Heart right ventricle (tissue), 16 donors: ENCODE data around the gene CYP2W1. TPM values are rescaled to one million over a fixed set of nuclear protein-coding genes. Genes with fewer than 3 reads are reported as not detected.
A peak's percentile ranks its signal among the peaks of the same experiment; 100 is the strongest.

Source experiments
- ATAC-seq, 8 donors: fragments of 200-7000 bp; cut with Tn5 transposase; one replicate each; pipeline ENCODE4 v1.9.1; 2020; ENCODE audit warnings: mild to moderate bottlenecking in 8 of 8, moderate library complexity in 8 of 8, moderate number of reproducible peaks in 1 of 8
- DNase-seq, 2 donors: peaks; one replicate each; pipeline ENCODE4 v3.0.0-alpha.2; 2020
- H3K27ac ChIP-seq, 10 donors: fragments of 200-600 bp; sonication (generic) in 2 of 10; one replicate each; pipeline versions ENCODE4 v1.5.0 to v1.8.0; 2020 to 2022; ENCODE audit warnings: mild to moderate bottlenecking in 3 of 10
- H3K27me3 ChIP-seq, 7 donors: fragments of 200-600 bp; one replicate each; pipeline ENCODE4 v1.8.0; 2021 to 2022; ENCODE audit warnings: mild to moderate bottlenecking in 2 of 7
- H3K36me3 ChIP-seq, 9 donors: fragments of 200-600 bp; sonication (generic) in 1 of 9; one replicate each; pipeline versions ENCODE4 v1.5.0 to v1.8.0; 2020 to 2022; ENCODE audit warnings: mild to moderate bottlenecking in 2 of 9
- H3K4me1 ChIP-seq, 9 donors: fragments of 200-600 bp; sonication (generic) in 1 of 9; one replicate each; pipeline versions ENCODE4 v1.5.0 to v1.8.0; 2020 to 2022; ENCODE audit warnings: mild to moderate bottlenecking in 4 of 9
- H3K4me3 ChIP-seq, 10 donors: fragments of 200-600 bp; sonication (generic) in 2 of 10; one replicate each; pipeline versions ENCODE4 v1.5.0 to v1.8.0; 2020 to 2022; ENCODE audit warnings: mild to moderate bottlenecking in 7 of 10, moderate library complexity in 2 of 10
- H3K9me3 ChIP-seq, 11 donors: fragments of 200-600 bp in 10 of 11; sonication (generic) in 2 of 11; one replicate each; pipeline versions ENCODE4 v1.5.0 to v1.8.0; 2013 to 2022; ENCODE audit warnings: mild to moderate bottlenecking in 2 of 11, control low read depth in 1 of 11, moderate library complexity in 1 of 11
- WGBS, 2 donors: extraction: QIAGEN DNeasy Blood & Tissue Kit; methylation state at CpG; one replicate each; pipeline ENCODE4 v1.1.7; 2013; ENCODE audit warnings: inconsistent platforms in 1 of 2; 5-methylcytosine and 5-hydroxymethylcytosine counted together
- intact Hi-C, 10 donors: fragments of 100-400 bp; cut with DNase I; formaldehyde crosslinking; loops; one replicate each; pipeline versions ENCODE4 v1.11.1 to v1.14.2; 2022
- polyA plus RNA-seq, 2 donors: library from polyadenylated mRNA; stranded (reverse); fragments of 200-250 nt; gene quantifications; one replicate each; pipeline ENCODE4 v1.2.3, GENCODE V29; 2013
- total RNA-seq, 10 donors: library from RNA; stranded (reverse); fragmentation: NEBNext Ultra II Directional in 3 of 10; extraction: Animal tissue kit (Norgen Biotek cat#: 25700) in 3 of 10; gene quantifications; one replicate each; pipeline versions ENCODE4 v1.2.1 to v1.2.4, GENCODE V29; 2021 to 2023
- TF ChIP-seq, protein P1 (sequence below), 9 donors: fragments of 200-600 bp; sonication (generic) in 2 of 9; IDR thresholded peaks; one replicate each; pipeline versions ENCODE4 v1.5.0 to v1.8.0; 2021 to 2022; ENCODE audit warnings: antibody characterized with exemption in 9 of 9, mild to moderate bottlenecking in 5 of 9, moderate library complexity in 1 of 9
- donor health status: Arrhythmogenic right ventricular cardiomyopathy.
- donor health status: ischemic (EF 13 %, LVEDD 7.1; RV severe dilation, severe dysfunction).
- donor health status: healthy with polysubstance abuse.
- donor health status: DM: no; HTN: yes; CAD: no.
- donor health status: DM: no; HTN: no; CAD: no.
- donor health status: ischemic (EF 25% LVEDD 6.9; RV normal size, moderate dysfunction).
- donor health status: ischemic (EF 25% LVEDD 5.7; RV mildly dilated, moderate dysfunction).
- donor health status: healthy.
- donor health status: DM: yes; HTN: yes; CAD: no.
- donor health status: Ischemic cardiomyopathy.
- donor health status: ischemic (EF 35%, LVEDD 5.7; RV mildly dilated, moderate dysfunction).
- donor health status: nonischemic (EF 11% LVEDD 7.7; RV severe dilation, severe dysfunction).
- donor health status: DM: yes; HTN: yes; CAD: no.
- donor health status: PGD.
- donor health status: ischemic (EF 29% LVEDD 5.4; RV normal size, mild dysfunction).
- donor health status: nonischemic (EF 23%, LVEDD 6.1; RV moderate dilation, normal function).

CYP2W1 gene
- total and polyA plus RNA-seq, 12 donors = not detected

DNA sequence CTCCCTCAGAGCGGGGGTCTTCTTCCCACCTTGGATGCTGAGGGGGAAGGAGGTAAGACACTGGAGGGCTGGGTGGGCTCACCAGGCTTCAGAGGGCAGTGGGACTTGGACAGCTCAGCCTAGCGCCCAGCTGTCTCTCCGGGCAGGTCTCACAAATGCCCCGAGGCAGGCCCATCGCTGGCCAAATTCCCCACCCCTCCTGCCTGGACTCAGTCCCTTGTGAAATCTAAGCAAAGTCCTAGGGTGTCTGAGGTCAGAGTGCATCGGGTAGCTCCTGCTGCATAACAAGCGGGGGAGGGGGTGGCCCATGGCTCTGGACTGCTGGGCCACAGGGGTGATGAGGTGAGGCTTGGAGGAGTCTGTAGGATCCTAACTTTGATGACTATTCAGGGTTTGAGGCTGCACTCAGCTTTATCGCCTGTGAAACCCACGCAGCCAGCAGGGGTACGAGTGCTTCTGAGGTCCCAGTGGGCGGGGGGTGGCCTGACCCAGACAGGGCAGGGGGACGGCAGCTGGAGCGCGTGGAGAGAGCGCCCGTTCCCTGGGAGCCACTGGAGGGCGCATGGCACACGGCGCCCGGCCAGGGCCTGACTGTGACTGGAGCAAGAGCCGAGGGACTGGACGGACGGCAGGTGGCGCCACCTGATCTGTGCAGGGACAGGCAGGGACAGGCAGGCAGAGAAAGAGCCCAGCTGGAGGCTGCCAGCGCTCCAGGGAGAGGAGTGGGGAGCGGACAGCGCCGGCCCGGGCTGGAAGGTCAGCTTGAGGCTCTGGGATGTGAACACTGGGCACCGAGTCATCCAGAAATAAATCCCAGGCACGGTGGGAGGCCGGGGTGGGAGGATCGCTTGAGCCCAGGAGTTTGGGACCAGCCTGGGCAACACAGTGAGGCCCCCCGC, 10.0 kb downstream of the CYP2W1 start:
- peaks cover 0 to 24% (median 0%) of the 10 kb centered on the region in 9 donors for H3K36me3 ChIP-seq
- intact Hi-C loops = loop anchor here (1.0 to 10.0 kb wide), 7 partner anchors 72 to 182 kb away; partner anchors contain the start of gene ZFAND2A (in 1 of the 10)
- peak; percentile 92 to 98 (median 96) for ATAC-seq
- H3K27ac ChIP-seq = no peak overlapping the region
- DNase-seq = peak; percentile 97 to 99
- TF ChIP-seq, protein P1, sequence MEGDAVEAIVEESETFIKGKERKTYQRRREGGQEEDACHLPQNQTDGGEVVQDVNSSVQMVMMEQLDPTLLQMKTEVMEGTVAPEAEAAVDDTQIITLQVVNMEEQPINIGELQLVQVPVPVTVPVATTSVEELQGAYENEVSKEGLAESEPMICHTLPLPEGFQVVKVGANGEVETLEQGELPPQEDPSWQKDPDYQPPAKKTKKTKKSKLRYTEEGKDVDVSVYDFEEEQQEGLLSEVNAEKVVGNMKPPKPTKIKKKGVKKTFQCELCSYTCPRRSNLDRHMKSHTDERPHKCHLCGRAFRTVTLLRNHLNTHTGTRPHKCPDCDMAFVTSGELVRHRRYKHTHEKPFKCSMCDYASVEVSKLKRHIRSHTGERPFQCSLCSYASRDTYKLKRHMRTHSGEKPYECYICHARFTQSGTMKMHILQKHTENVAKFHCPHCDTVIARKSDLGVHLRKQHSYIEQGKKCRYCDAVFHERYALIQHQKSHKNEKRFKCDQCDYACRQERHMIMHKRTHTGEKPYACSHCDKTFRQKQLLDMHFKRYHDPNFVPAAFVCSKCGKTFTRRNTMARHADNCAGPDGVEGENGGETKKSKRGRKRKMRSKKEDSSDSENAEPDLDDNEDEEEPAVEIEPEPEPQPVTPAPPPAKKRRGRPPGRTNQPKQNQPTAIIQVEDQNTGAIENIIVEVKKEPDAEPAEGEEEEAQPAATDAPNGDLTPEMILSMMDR (IDR thresholded peaks at IDR 0.05) = peak in 8 of 9 donors; percentile 99 to 100 (median 99)
- H3K4me1 ChIP-seq = peaks cover 0 to 30% (median 17%) of the 10 kb centered on the region in 9 donors
- 22% methylated on average over 34 of the region's 34 CpGs for WGBS, 2 donors
- no peak overlapping the region for H3K4me3 ChIP-seq
- H3K27me3 ChIP-seq = peaks cover 0 to 14% (median 11%) of the 10 kb centered on the region in 7 donors
- H3K9me3 ChIP-seq = no peaks in the 10 kb centered on the region

DNA sequence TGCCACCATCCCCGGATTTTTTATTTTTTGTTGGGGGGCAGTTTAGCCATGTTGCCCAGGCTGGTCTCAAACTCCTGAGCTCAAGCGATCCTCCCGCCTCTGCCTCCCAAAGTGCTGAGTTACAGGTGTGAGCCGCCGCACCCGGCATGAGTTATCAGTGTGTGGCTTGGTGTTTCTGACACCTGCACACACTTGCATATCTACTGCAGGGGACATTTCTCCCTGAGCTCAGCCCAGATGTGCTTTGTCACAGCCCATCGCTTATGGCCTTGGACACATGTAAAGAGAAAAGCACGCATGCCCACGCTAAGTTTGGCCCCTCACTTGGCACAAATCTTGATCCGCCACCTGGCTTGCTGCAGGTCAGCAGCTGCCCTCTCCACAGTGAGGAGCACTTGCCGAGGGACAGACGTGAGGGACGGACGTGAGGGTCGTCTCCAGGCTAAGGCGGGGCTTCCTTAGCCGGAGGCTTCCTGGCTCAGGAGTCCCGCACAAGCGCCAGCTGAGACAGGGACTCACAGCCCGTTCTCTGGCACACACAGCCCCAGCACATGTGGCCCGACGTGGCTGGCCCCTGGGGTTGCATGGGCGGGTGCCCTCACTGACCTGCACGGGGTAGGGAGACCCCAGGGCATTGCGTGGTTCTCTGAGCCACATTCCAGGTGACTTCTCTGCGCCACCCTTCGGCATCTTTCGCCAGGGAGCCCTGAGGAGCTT, 11.8 kb downstream of the CYP2W1 start:
- no peak for DNase-seq
- intact Hi-C loops = loop anchor here in 8 of 10 donors (5.0 to 10.0 kb wide), 5 partner anchors 140 to 180 kb away; partner anchors contain the start of gene ZFAND2A (in 1 of the 8)

DNA sequence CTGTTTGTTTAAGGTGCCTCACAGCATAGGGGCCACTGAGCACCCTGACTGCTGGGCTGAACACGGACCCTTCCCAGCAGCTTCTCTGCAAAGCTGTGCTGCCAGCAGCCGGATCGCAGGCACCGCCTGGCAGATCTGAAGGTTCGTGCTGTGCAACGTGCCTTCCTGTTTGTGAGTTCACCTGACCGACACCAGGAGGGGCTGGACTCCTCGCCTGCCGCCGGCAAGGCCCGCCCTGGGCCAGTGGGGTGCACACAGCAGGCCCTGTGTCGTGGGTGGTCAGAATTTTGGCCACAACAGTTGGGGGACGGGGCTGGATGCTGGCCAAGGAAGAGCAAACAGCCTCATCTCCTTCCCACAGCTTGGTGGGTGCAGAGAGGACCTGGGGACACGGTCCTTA, 12.6 kb downstream of the CYP2W1 start:
- DNase-seq = no peak
- TF ChIP-seq, protein P1 (IDR thresholded peaks at IDR 0.05) = no peak
- Histone ChIP-seq H3K4me3 (no peak overlapping the region), H3K27ac (no peak overlapping the region), H3K27me3 (no peaks in the 10 kb centered on the region), H3K9me3 (no peaks in the 10 kb centered on the region), H3K36me3 (peaks cover 0 to 44% (median 12%) of the 10 kb centered on the region in 9 donors), H3K4me1 (peaks cover 0 to 21% (median 11%) of the 10 kb centered on the region in 9 donors)
- intact Hi-C loops = loop anchor here in 8 of 10 donors (10.0 kb wide), 4 partner anchors 139 to 179 kb away; partner anchors contain the start of gene ZFAND2A (in 1 of the 8)
- 89 to 93% methylated on average over 14 of the region's 14 CpGs for WGBS, 2 donors
- ATAC-seq = no peak

More for the DNA sequence above, 11.8 kb downstream of the CYP2W1 start:
- Histone ChIP-seq H3K36me3 (peaks cover 0 to 42% (median 10%) of the 10 kb centered on the region in 9 donors), H3K4me1 (peaks cover 0 to 21% (median 11%) of the 10 kb centered on the region in 9 donors), H3K9me3 (no peaks in the 10 kb centered on the region), H3K27ac (no peak overlapping the region), H3K4me3 (no peak overlapping the region), H3K27me3 (no peaks in the 10 kb centered on the region)
- TF ChIP-seq, protein P1 (IDR thresholded peaks at IDR 0.05) = no peak
- WGBS, 2 donors = 74 to 77% methylated on average over 28 of the region's 28 CpGs
- ATAC-seq = no peak
